ENCODE data around the gene CDYL2.

- TF ChIP-seq, protein P1, sequence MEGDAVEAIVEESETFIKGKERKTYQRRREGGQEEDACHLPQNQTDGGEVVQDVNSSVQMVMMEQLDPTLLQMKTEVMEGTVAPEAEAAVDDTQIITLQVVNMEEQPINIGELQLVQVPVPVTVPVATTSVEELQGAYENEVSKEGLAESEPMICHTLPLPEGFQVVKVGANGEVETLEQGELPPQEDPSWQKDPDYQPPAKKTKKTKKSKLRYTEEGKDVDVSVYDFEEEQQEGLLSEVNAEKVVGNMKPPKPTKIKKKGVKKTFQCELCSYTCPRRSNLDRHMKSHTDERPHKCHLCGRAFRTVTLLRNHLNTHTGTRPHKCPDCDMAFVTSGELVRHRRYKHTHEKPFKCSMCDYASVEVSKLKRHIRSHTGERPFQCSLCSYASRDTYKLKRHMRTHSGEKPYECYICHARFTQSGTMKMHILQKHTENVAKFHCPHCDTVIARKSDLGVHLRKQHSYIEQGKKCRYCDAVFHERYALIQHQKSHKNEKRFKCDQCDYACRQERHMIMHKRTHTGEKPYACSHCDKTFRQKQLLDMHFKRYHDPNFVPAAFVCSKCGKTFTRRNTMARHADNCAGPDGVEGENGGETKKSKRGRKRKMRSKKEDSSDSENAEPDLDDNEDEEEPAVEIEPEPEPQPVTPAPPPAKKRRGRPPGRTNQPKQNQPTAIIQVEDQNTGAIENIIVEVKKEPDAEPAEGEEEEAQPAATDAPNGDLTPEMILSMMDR (IDR thresholded peaks at IDR 0.05; ENCODE audit: insufficient read depth, low read depth, low read length), result no peak
- no peak for TF ChIP-seq EZH2 (IDR thresholded peaks at IDR 0.05; ENCODE audit: insufficient read depth, low read length)
Observed at GRCh38 chr16:80552277-80552676, 252.1 kb downstream of the CDYL2 start.
